ENCODE measurements around the gene PPP2R5E. TPM values are rescaled to one million over a fixed set of nuclear protein-coding genes. Genes with fewer than 3 reads are reported as not detected.
"Not testable (repeated sequence)": the region's sequence is repeated elsewhere in the genome, so short reads cannot be mapped to it uniquely, and the experiment has no call there.

PPP2R5E gene
- total RNA-seq, 1 donor from 2014 or later, result 67.7 TPM

- no peak for TF ChIP-seq CTCF (IDR thresholded peaks at IDR 0.05; ENCODE audit: partially characterized antibody, unreplicated experiment)
- peaks cover 15% of the 10 kb centered on the region for H3K4me1 Mint-ChIP-seq (ENCODE audit: low read depth, unreplicated experiment)
- H3K27ac Mint-ChIP-seq (ENCODE audit: unreplicated experiment), result peak overlapping the region; percentile 99
- H3K27me3 Mint-ChIP-seq (ENCODE audit: unreplicated experiment), result peaks cover 2% of the 10 kb centered on the region
- no peak for DNase-seq
- H3K4me3 Mint-ChIP-seq (ENCODE audit: unreplicated experiment), result peak overlapping the region; percentile 73
- H3K9me3 Mint-ChIP-seq (ENCODE audit: unreplicated experiment), result peaks cover 7% of the 10 kb centered on the region
- peaks cover 19% of the 10 kb centered on the region for H3K36me3 Mint-ChIP-seq (ENCODE audit: unreplicated experiment)
Measured at GRCh38 chr14:63523735-63524426, 19.3 kb downstream of the PPP2R5E start.

GRCh38 chr14:63522511-63522910 is 20.7 kb downstream of the PPP2R5E start:
- Mint-ChIP-seq H3K36me3 (ENCODE audit: unreplicated experiment) (peaks cover 19% of the 10 kb centered on the region), H3K4me1 (ENCODE audit: low read depth, unreplicated experiment) (peaks cover 15% of the 10 kb centered on the region)
- not testable (repeated sequence) for DNase-seq; H3K4me3 Mint-ChIP-seq (ENCODE audit: unreplicated experiment); H3K27me3 Mint-ChIP-seq (ENCODE audit: unreplicated experiment); H3K9me3 Mint-ChIP-seq (ENCODE audit: unreplicated experiment); H3K27ac Mint-ChIP-seq (ENCODE audit: unreplicated experiment)

- Mint-ChIP-seq H3K4me3 (ENCODE audit: unreplicated experiment) (no peak overlapping the region), H3K27ac (ENCODE audit: unreplicated experiment) (peak overlapping the region; percentile 67), H3K36me3 (ENCODE audit: unreplicated experiment) (peaks cover 14% of the 10 kb centered on the region), H3K9me3 (ENCODE audit: unreplicated experiment) (peaks cover 2% of the 10 kb centered on the region), H3K27me3 (ENCODE audit: unreplicated experiment) (peaks cover 4% of the 10 kb centered on the region), H3K4me1 (ENCODE audit: low read depth, unreplicated experiment) (peaks cover 19% of the 10 kb centered on the region)
- no peak for TF ChIP-seq CTCF (IDR thresholded peaks at IDR 0.05; ENCODE audit: partially characterized antibody, unreplicated experiment)
- no peak for DNase-seq
Measured at GRCh38 chr14:63517354-63517753, 25.8 kb downstream of the PPP2R5E start.

GRCh38 chr14:63515240-63515639 is 27.9 kb downstream of the PPP2R5E start:
- H3K9me3 Mint-ChIP-seq (ENCODE audit: unreplicated experiment), result peaks cover 2% of the 10 kb centered on the region
- no peak overlapping the region for H3K27ac Mint-ChIP-seq (ENCODE audit: unreplicated experiment)
- no peak overlapping the region for H3K4me3 Mint-ChIP-seq (ENCODE audit: unreplicated experiment)
- TF ChIP-seq CTCF (IDR thresholded peaks at IDR 0.05; ENCODE audit: partially characterized antibody, unreplicated experiment), result no peak
- peaks cover 3% of the 10 kb centered on the region for H3K27me3 Mint-ChIP-seq (ENCODE audit: unreplicated experiment)
- H3K36me3 Mint-ChIP-seq (ENCODE audit: unreplicated experiment), result peaks cover 7% of the 10 kb centered on the region
- H3K4me1 Mint-ChIP-seq (ENCODE audit: low read depth, unreplicated experiment), result peaks cover 21% of the 10 kb centered on the region
- DNase-seq, result no peak

GRCh38 chr14:63513756-63514155 is 29.4 kb downstream of the PPP2R5E start:
- peaks cover 24% of the 10 kb centered on the region for H3K4me1 Mint-ChIP-seq (ENCODE audit: low read depth, unreplicated experiment)
- peaks cover 2% of the 10 kb centered on the region for H3K27me3 Mint-ChIP-seq (ENCODE audit: unreplicated experiment)
- no peak for DNase-seq
- no peak overlapping the region for H3K27ac Mint-ChIP-seq (ENCODE audit: unreplicated experiment)
- no peak overlapping the region for H3K4me3 Mint-ChIP-seq (ENCODE audit: unreplicated experiment)
- peaks cover 8% of the 10 kb centered on the region for H3K36me3 Mint-ChIP-seq (ENCODE audit: unreplicated experiment)
- H3K9me3 Mint-ChIP-seq (ENCODE audit: unreplicated experiment), result peaks cover 2% of the 10 kb centered on the region
- no peak for TF ChIP-seq CTCF (IDR thresholded peaks at IDR 0.05; ENCODE audit: partially characterized antibody, unreplicated experiment)

Measured in glutamatergic neuron (in vitro differentiated cells).